ENCODE results near the gene UCK2. TPM values are rescaled to one million over a fixed set of nuclear protein-coding genes. Genes with fewer than 3 reads are reported as not detected.

The UCK2 gene
- total RNA-seq, 4 donors from 2014 or later: 9.0 to 16.3 (median 15.5) TPM

GRCh38 chr1:165876121-165876520, 48.7 kb downstream of the UCK2 start:
- no peak for TF ChIP-seq CTCF (IDR thresholded peaks at IDR 0.05; ENCODE audit: low read depth)

DNA sequence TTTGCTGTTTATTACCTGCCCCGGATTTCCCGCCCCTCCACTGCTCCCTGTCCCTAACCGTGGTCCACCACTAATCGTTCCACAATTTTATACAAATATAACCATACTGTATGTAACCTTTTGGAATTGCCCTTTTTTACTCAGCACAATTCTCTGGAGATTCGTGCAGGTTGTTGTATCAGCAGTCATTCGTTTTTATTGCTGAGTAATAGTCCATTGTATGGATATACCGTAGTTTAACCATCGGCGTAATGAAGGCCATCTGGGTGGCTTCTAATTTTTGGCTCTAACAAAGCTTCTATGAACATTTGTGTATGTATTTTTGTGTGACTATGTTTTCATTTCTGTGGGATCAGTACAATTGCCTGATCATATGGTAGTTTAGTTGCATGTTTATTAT, 50.0 kb downstream of the UCK2 start:
- no peak for TF ChIP-seq CTCF (IDR thresholded peaks at IDR 0.05; ENCODE audit: low read depth)

DNA sequence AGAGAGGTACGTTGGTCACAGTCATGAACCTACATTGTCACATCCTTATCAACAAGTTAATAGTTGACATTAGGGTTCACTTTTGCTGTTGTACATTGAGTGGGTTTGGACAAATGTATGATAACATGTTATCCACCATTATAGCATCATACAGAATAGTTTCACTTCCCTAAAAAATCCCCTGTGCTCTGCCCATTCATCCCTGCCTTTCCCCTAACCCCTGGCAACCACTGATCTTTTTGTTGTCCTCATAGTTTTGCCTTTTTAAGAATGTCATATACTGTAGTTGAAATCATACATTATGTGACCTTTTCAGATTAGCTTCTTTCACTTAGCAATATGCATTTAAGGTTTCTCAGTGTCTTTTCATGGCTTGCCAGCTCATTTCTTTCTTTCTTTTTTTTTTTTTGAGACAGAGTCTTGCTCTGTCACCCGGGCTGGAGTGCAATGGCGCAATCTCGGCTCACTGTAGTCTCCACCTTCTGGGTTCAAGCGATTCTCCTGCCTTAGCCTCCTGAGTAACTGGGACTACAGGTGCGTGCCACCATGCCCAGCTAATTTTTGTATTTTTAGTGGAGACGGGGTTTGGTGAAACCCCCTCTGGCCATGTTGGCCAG, 50.6 kb downstream of the UCK2 start:
- no peak for TF ChIP-seq CTCF (IDR thresholded peaks at IDR 0.05; ENCODE audit: low read depth)

- TF ChIP-seq CTCF (IDR thresholded peaks at IDR 0.05; ENCODE audit: low read depth): no peak
These were observed 52.5 kb downstream of the UCK2 start for GRCh38 chr1:165879946-165880345.

DNA sequence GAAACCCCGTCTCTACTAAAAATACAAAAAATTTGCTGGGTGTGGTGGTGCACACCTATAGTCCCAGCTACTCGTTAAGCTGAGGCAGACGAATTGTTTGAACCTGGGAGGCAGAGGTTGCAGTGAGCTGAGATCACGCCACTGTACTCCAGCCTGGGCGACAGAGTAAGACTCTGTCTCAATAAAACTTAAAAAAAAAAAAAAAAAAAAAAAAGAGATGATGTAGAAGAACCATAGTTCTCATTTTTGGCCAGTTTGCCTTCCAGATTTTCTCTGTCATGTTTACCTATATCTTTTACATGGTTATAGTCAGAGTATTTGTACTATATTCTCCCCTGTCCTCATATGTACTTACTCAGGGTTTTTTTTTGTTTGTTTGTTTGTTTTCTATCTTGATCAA, 53.6 kb downstream of the UCK2 start:
- no peak for TF ChIP-seq CTCF (IDR thresholded peaks at IDR 0.05; ENCODE audit: low read depth)

- TF ChIP-seq CTCF (IDR thresholded peaks at IDR 0.05; ENCODE audit: low read depth): no peak
These were observed 54.9 kb downstream of the UCK2 start for GRCh38 chr1:165882168-165882837.

GRCh38 chr1:165883056-165883455, 55.6 kb downstream of the UCK2 start:
- TF ChIP-seq CTCF (IDR thresholded peaks at IDR 0.05; ENCODE audit: low read depth): no peak

All from subcutaneous adipose tissue (tissue), 4 donors.